ENCODE results near the gene IPO7. TPM values are rescaled to one million over a fixed set of nuclear protein-coding genes. Genes with fewer than 3 reads are reported as not detected.

Gene IPO7
- total RNA-seq, 1 donor from 2014 or later, result 126 TPM

DNA sequence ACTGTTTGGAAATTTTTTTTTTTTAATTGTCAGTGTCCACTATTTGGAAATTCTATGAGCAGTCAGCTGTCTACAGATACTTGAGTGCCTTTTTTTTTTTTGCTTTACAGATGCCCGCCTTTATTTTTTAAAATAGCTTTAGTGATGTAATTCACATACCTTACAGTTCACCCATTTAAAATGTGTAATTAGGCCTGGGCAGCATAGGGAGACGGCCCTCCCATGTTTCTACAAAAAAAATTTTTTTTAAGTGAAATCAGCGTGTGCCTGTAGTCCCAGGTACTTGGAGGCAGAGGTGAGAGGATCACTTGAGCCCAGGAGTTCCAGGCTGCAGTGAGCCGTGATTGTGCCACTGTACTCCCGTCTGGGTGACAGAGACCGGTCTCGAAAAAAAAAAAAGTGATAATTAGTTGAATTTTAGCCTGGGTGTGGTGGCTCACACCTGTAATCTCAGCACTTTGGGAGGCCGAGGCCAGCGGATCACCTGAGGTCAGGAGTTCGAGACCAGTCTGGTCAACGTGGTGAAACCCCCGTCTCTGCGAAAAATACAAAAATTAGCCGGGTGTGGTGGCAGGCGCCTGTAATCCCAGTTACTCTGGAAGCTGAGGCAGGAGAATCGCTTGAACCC, 77.8 kb downstream of the IPO7 start:
- Histone ChIP-seq H3K27me3 (ENCODE audit: low read depth) (no peaks in the 10 kb centered on the region), H3K36me3 (no peaks in the 10 kb centered on the region), H3K4me3 (peak overlapping the region; percentile 81), H3K27ac (peak overlapping the region; percentile 99), H3K9me3 (no peaks in the 10 kb centered on the region), H3K4me1 (peaks cover 23% of the 10 kb centered on the region)
- ATAC-seq (no peak), DNase-seq (no peak)
- TF ChIP-seq, protein P1, sequence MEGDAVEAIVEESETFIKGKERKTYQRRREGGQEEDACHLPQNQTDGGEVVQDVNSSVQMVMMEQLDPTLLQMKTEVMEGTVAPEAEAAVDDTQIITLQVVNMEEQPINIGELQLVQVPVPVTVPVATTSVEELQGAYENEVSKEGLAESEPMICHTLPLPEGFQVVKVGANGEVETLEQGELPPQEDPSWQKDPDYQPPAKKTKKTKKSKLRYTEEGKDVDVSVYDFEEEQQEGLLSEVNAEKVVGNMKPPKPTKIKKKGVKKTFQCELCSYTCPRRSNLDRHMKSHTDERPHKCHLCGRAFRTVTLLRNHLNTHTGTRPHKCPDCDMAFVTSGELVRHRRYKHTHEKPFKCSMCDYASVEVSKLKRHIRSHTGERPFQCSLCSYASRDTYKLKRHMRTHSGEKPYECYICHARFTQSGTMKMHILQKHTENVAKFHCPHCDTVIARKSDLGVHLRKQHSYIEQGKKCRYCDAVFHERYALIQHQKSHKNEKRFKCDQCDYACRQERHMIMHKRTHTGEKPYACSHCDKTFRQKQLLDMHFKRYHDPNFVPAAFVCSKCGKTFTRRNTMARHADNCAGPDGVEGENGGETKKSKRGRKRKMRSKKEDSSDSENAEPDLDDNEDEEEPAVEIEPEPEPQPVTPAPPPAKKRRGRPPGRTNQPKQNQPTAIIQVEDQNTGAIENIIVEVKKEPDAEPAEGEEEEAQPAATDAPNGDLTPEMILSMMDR (IDR thresholded peaks at IDR 0.05), result no peak
- intact Hi-C loops (cut with DNase I), result no loop called here

GRCh38 chr11:9462806-9463537, 78.5 kb downstream of the IPO7 start:
- peak overlapping the region; percentile 99 for H3K27ac ChIP-seq
- peaks cover 23% of the 10 kb centered on the region for H3K4me1 ChIP-seq

GRCh38 chr11:9470765-9471164, 86.3 kb downstream of the IPO7 start:
- Histone ChIP-seq H3K4me1 (no peaks in the 10 kb centered on the region), H3K27ac (no peak overlapping the region), H3K4me3 (no peak overlapping the region), H3K36me3 (peaks cover 51% of the 10 kb centered on the region), H3K9me3 (no peaks in the 10 kb centered on the region), H3K27me3 (ENCODE audit: low read depth) (no peaks in the 10 kb centered on the region)
- no peak for DNase-seq
- no peak for ATAC-seq
- TF ChIP-seq, protein P1 (IDR thresholded peaks at IDR 0.05), result no peak
- intact Hi-C loops (cut with DNase I), result no loop called here

More at GRCh38 chr11:9462806-9463537, 78.5 kb downstream of the IPO7 start:
- H3K4me3 ChIP-seq, result no peak overlapping the region
- intact Hi-C loops (cut with DNase I), result no loop called here
- ATAC-seq, result no peak
- H3K9me3 ChIP-seq, result no peaks in the 10 kb centered on the region
- H3K36me3 ChIP-seq, result no peaks in the 10 kb centered on the region
- TF ChIP-seq, protein P1 (IDR thresholded peaks at IDR 0.05), result no peak
- no peak for DNase-seq
- H3K27me3 ChIP-seq (ENCODE audit: low read depth), result no peaks in the 10 kb centered on the region

DNA sequence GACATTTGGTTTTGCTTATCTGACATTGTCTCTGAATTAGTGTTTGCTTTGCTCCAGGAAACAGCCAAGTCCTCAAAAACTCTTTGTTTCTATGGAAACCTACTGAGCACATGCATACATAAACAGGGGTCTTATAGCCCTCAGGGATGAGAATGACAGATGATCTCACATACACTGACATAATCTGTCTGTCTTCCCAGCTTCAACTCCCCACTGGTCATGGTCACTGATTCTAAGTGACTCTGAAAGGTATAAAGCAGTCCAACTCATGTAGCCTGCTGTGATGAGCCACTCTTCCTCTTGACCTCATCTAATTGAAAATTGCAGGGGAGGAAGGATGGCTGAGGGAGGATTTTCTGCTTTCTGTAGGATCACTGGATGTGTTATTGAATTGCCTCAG, 89.0 kb downstream of the IPO7 start:
- no peak for ATAC-seq

GRCh38 chr11:9479899-9480298, 95.4 kb downstream of the IPO7 start:
- TF ChIP-seq, protein P1 (IDR thresholded peaks at IDR 0.05), result no peak
- DNase-seq (no peak), ATAC-seq (no peak)
- peaks cover 87% of the 10 kb centered on the region for H3K36me3 ChIP-seq
- H3K4me3 ChIP-seq, result no peak overlapping the region
- no peaks in the 10 kb centered on the region for H3K27me3 ChIP-seq (ENCODE audit: low read depth)
- H3K27ac ChIP-seq, result no peak overlapping the region
- intact Hi-C loops (cut with DNase I), result no loop called here
- no peaks in the 10 kb centered on the region for H3K9me3 ChIP-seq
- H3K4me1 ChIP-seq, result no peaks in the 10 kb centered on the region

More for the DNA sequence above, 89.0 kb downstream of the IPO7 start:
- TF ChIP-seq, protein P1 (IDR thresholded peaks at IDR 0.05), result no peak
- Histone ChIP-seq H3K36me3 (peaks cover 74% of the 10 kb centered on the region), H3K27me3 (ENCODE audit: low read depth) (no peaks in the 10 kb centered on the region), H3K4me1 (no peaks in the 10 kb centered on the region), H3K9me3 (no peaks in the 10 kb centered on the region), H3K27ac (no peak overlapping the region), H3K4me3 (no peak overlapping the region)
- DNase-seq, result no peak
- intact Hi-C loops (cut with DNase I), result no loop called here

Data from lower lobe of right lung (tissue), 2 donors.